GM12878 (cell line): Measurements from ENCODE around the gene CNPPD1. TPM values are rescaled to one million over a fixed set of nuclear protein-coding genes. Genes with fewer than 3 reads are reported as not detected.
"Not testable (repeated sequence)": the region's sequence is repeated elsewhere in the genome, so short reads cannot be mapped to it uniquely, and the experiment has no call there.

Source experiments
- ATAC-seq: fragments of 200-7000 bp; cut with Tn5 transposase; 3 replicates; pipeline ENCODE4 v1.9.1; 2020; ENCODE audit warnings: mild to moderate bottlenecking, moderate library complexity
- BruUV-seq: library from RNA; stranded (reverse); fragments of 400-500 nt; replicated peaks from 2 replicates; lab custom pipeline; 2021; lab: Mats Ljungman, UMichigan
- CTCF ChIA-PET: fragments of 300-600 bp; sonication (Branson Sonifier 250); formaldehyde crosslinking; extraction: SDS; loops from one replicate; lab custom pipeline; 2021; ENCODE audit warnings: inconsistent platforms; lab: Yijun Ruan, JAX
- POLR2A ChIA-PET: fragments of 350-600 bp; formaldehyde crosslinking; extraction: SDS; loops from one replicate; lab custom pipeline; 2021; ENCODE audit warnings: inconsistent platforms; lab: Charles Lee
- RAD21 ChIA-PET: fragments of 300-600 bp; sonication (Branson Sonifier 250); formaldehyde crosslinking; loops from one replicate; lab custom pipeline; 2023; ENCODE audit warnings: antibody characterized with exemption; ENCODE audit not compliant: unreplicated experiment; lab: Charles Lee
- SMC1A ChIA-PET: fragments of 300-600 bp; sonication (Branson Sonifier 250); formaldehyde crosslinking; loops from one replicate; lab custom pipeline; 2023; ENCODE audit not compliant: unreplicated experiment, uncharacterized antibody; lab: Charles Lee
- DNase-seq: peaks from one replicate; pipeline ENCODE4 v3.0.0-alpha.2; 2011; ENCODE audit warnings: low read depth, low spot score
- FAIRE-seq: peaks from 3 replicates; lab custom pipeline; 2011; peaks lifted over from hg19 to GRCh38; lab: Jason Lieb, UNC
- H2AFZ ChIP-seq: 2 replicates; pipeline ENCODE4 v1.6.0; 2011; ENCODE audit warnings: low read depth, low read length, control low read depth; ENCODE audit not compliant: control insufficient read depth
- H3K27ac ChIP-seq: 2 replicates; pipeline ENCODE4 v1.5.1; 2011; ENCODE audit warnings: control low read depth; ENCODE audit not compliant: control insufficient read depth, insufficient read depth
- H3K27me3 ChIP-seq, 2 experiments: replicated peaks in 1 of 2; 2 replicates each; pipeline versions ENCODE4 v1.6.0 to v1.6.1; 2011; ENCODE audit warnings: low read length in 1 of 2; ENCODE audit not compliant: control insufficient read depth in 2 of 2, insufficient read depth in 2 of 2
- H3K36me3 ChIP-seq, 2 experiments: 2 replicates each; pipeline ENCODE4 v1.5.1; 2011; ENCODE audit warnings: low read length in 1 of 2; ENCODE audit not compliant: control insufficient read depth in 2 of 2, insufficient read depth in 2 of 2
- H3K4me1 ChIP-seq: 2 replicates; pipeline ENCODE4 v1.6.1; 2011; ENCODE audit warnings: mild to moderate bottlenecking, low read length, moderate library complexity, mixed read lengths; ENCODE audit not compliant: control insufficient read depth, insufficient read depth
- H3K4me2 ChIP-seq: 2 replicates; pipeline ENCODE4 v1.6.0; 2011; ENCODE audit warnings: control low read depth; ENCODE audit not compliant: control insufficient read depth, insufficient read depth
- H3K4me3 ChIP-seq: fragments of 200-600 bp; sonication (generic); 2 replicates; pipeline ENCODE4 v1.5.1; 2016
- H3K79me2 ChIP-seq: 2 replicates; pipeline ENCODE4 v1.6.0; 2011; ENCODE audit warnings: low read length; ENCODE audit not compliant: control insufficient read depth, insufficient read depth
- H3K9ac ChIP-seq: 2 replicates; pipeline ENCODE4 v1.8.0; 2011; ENCODE audit warnings: low read length, control low read depth, mixed read lengths; ENCODE audit not compliant: control insufficient read depth, insufficient read depth
- H3K9me3 ChIP-seq: replicated peaks from 3 replicates; pipeline ENCODE4 v1.5.1; 2011; ENCODE audit warnings: mild to moderate bottlenecking, low read length; ENCODE audit not compliant: control insufficient read depth, insufficient read depth
- H4K20me1 ChIP-seq: 2 replicates; pipeline ENCODE4 v1.6.0; 2011; ENCODE audit not compliant: control insufficient read depth, insufficient read depth
- WGBS: methylation state at CpG from one replicate; pipeline ENCODE4 v1.1.6; 2016; ENCODE audit warnings: low lambda C conversion rate; ENCODE audit not compliant: insufficient replicate concordance, insufficient coverage; ENCODE audit errors: missing lambda C conversion rate; 5-methylcytosine and 5-hydroxymethylcytosine counted together
- in situ Hi-C: fragments of 300-500 bp; cut with MboI; formaldehyde crosslinking; loops from 9 replicates; pipeline ENCODE4 v1.14.3; 2018; ENCODE audit warnings: mixed read lengths
- intact Hi-C: fragments of 100-400 bp; cut with micrococcal nuclease; formaldehyde crosslinking; loops from one replicate; pipeline ENCODE4 v1.14.2; 2022; ENCODE audit not compliant: unreplicated experiment
- polyA plus RNA-seq, 11 experiments: library from polyadenylated mRNA; depleted of rRNA in 4 of 11; unstranded in 6 of 11; stranded (reverse) in 5 of 11; fragments of >200 nt; fragmentation: Nextera tagmentation in 4 of 11; fragmentation: Illumina TruSeq in 1 of 11; extraction: Ambion mirVana in 4 of 11; extraction: Trizol in 1 of 11; gene quantifications; 1 replicate in 1 of 11; 2 replicates in 10 of 11; pipeline versions ENCODE4 v1.2.1 to v1.2.3, GENCODE V29; 2011 to 2016; ENCODE audit warnings: inconsistent platforms in 2 of 11, missing spikeins in 2 of 11, low read depth in 1 of 11
- total RNA-seq, 4 experiments: library from RNA; depleted of rRNA in 3 of 4; stranded (reverse); fragments of >200 nt in 3 of 4; fragmentation: Illumina TruSeq in 1 of 4; extraction: Trizol in 1 of 4; gene quantifications; 2 replicates each; pipeline versions ENCODE4 v1.2.1 to v1.2.3, GENCODE V29; 2013 to 2021

The CNPPD1 gene
- total and polyA plus RNA-seq, 10 of the 15 experiments (the other 5 are each of a cell fraction or from before 2014, with no cell fraction given), result 12.2 to 86.6 (median 43.4) TPM

DNA sequence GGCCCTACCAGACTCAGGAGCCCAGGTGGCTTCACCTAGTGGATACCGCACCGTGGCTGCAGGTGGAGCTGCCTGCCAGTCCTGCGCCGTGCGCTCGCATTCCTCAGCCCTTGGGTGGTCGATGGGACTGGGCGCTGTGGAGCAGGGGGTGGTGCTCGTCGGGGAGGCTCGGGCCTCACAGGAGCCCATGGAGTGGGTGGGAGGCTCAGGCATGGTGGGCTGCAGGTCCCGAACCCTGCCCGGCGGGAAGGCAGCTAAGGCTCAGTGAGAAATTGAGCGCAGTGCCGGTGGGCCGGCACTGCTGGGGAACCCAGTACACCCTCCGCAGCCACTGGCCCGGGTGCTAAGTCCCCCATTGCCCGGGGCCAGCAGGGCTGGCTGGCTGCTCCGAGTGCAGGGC is 24.6 kb upstream of the CNPPD1 start:
- intact Hi-C loops, H3K4me3 ChIP-seq, RAD21 ChIA-PET, H3K4me1 ChIP-seq, in situ Hi-C loops, H3K9me3 ChIP-seq, ATAC-seq, H3K79me2 ChIP-seq, H3K4me2 ChIP-seq, FAIRE-seq, BruUV-seq, H2AFZ ChIP-seq, DNase-seq, H3K36me3 ChIP-seq, H3K27me3 ChIP-seq, SMC1A ChIA-PET, H3K9ac ChIP-seq, H4K20me1 ChIP-seq, H3K27ac ChIP-seq: not testable (repeated sequence)
- POLR2A ChIA-PET, result interaction anchor here (1.1 to 1.4 kb wide), 2 partner anchors 9 to 22 kb away, joined by 3 read pairs; no protein-coding TSS in a partner anchor
- WGBS, result 73% methylated on average over 21 of the region's 21 CpGs
- CTCF ChIA-PET, result interaction anchor here (1.3 to 2.8 kb wide), 2 partner anchors 10 to 30 kb away, joined by 3 to 7 read pairs; no protein-coding TSS in a partner anchor

DNA sequence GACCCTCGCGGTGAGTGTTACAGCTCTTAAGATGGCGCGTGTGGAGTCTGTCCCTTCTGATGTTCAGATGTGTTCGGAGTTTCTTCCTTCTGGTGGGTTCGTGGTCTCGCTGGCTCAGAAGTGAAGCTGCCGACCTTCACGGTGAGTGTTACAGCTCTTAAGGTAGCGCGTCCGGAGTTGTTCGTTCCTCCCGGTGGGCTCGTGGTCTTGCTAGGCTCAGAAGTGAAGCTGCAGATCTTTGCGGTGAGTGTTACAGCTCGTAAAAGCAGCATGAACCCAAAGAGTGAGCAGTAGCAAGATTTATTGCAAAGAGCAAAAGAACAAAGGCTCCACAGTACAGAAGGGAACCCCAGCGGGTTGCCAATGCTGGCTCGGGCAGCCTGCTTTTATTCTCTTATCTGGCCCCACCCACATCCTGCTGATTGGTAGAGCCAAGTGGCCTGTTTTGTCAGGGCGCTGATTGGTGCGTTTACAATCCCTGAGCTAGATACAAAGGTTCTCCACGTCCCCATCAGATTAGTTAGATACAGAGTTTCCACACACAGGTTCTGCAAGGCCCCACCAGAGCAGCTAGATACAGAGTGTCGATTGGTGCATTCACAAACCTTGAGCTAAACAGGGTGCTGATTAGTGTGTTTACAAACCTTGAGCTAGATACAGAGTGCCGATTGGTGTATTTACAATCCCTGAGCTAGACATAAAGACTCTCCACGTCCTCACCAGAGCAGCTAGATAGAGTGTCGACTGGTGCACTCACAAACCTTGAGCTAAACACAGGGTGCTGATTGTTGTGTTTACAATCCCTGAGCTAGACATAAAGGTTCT is 24.0 kb upstream of the CNPPD1 start:
- RAD21 ChIA-PET, result interaction anchor here (0.5 kb wide), 1 partner anchor 139 kb away, joined by 3 read pairs; no protein-coding TSS in a partner anchor
- DNase-seq, result not testable (repeated sequence)

More for the DNA sequence above, 24.0 kb upstream of the CNPPD1 start:
- H3K27me3 ChIP-seq, SMC1A ChIA-PET, H4K20me1 ChIP-seq, intact Hi-C loops, H3K79me2 ChIP-seq, ATAC-seq, BruUV-seq, in situ Hi-C loops, H3K9me3 ChIP-seq, H3K27ac ChIP-seq, H3K4me2 ChIP-seq, H3K4me3 ChIP-seq, H3K4me1 ChIP-seq, FAIRE-seq, H3K9ac ChIP-seq, H2AFZ ChIP-seq, H3K36me3 ChIP-seq: not testable (repeated sequence)
- CTCF ChIA-PET, result interaction anchor here (1.3 to 2.8 kb wide), 2 partner anchors 9 to 29 kb away, joined by 3 to 7 read pairs; no protein-coding TSS in a partner anchor
- POLR2A ChIA-PET, result interaction anchor here (1.1 to 1.6 kb wide), 2 partner anchors 19 to 21 kb away, joined by 3 to 4 read pairs; no protein-coding TSS in a partner anchor
- 71% methylated on average over 24 of the region's 26 CpGs for WGBS
